Measurements from ENCODE around the gene CD46. TPM values are rescaled to one million over a fixed set of nuclear protein-coding genes. Genes with fewer than 3 reads are reported as not detected.
"Not testable (repeated sequence)": the region's sequence is repeated elsewhere in the genome, so short reads cannot be mapped to it uniquely, and the experiment has no call there.

CD46 gene
- total RNA-seq, 2 experiments from 2014 or later: 140 to 145 TPM

GRCh38 chr1:207742850-207743555 is 8.9 kb upstream of the CD46 start:
- peaks cover 2% of the 10 kb centered on the region for H3K27me3 Mint-ChIP-seq
- no peak overlapping the region for H3K27ac Mint-ChIP-seq
- DNase-seq: no peak
- no peaks in the 10 kb centered on the region for H3K36me3 Mint-ChIP-seq (ENCODE audit: low read depth)
- ChIA-PET POLR2A (no interaction called here), CTCF (no interaction called here)
- no peaks in the 10 kb centered on the region for H3K4me1 Mint-ChIP-seq
- no peaks in the 10 kb centered on the region for H3K9me3 Mint-ChIP-seq
- H3K4me3 Mint-ChIP-seq: no peak overlapping the region

- no peak for DNase-seq
- Mint-ChIP-seq H3K4me3 (no peak overlapping the region), H3K9me3 (no peaks in the 10 kb centered on the region), H3K27me3 (no peaks in the 10 kb centered on the region), H3K27ac (no peak overlapping the region), H3K36me3 (ENCODE audit: low read depth) (no peaks in the 10 kb centered on the region), H3K4me1 (peaks cover 6% of the 10 kb centered on the region)
- ChIA-PET POLR2A (no interaction called here), CTCF (no interaction called here)
These were observed 7.8 kb upstream of the CD46 start for GRCh38 chr1:207744000-207744534.

- POLR2A ChIA-PET: no interaction called here
- Mint-ChIP-seq H3K27me3 (no peaks in the 10 kb centered on the region), H3K4me1 (peaks cover 14% of the 10 kb centered on the region), H3K4me3 (no peak overlapping the region), H3K9me3 (no peaks in the 10 kb centered on the region), H3K36me3 (ENCODE audit: low read depth) (no peaks in the 10 kb centered on the region), H3K27ac (no peak overlapping the region)
- no peak for DNase-seq
- CTCF ChIA-PET: interaction anchor here (0.6 kb wide), 1 partner anchor 52 kb away, joined by 4 read pairs; no protein-coding TSS in a partner anchor
These were observed 6.6 kb upstream of the CD46 start for GRCh38 chr1:207745285-207745684.

- Mint-ChIP-seq H3K4me1 (peaks cover 21% of the 10 kb centered on the region), H3K4me3 (no peak overlapping the region), H3K36me3 (ENCODE audit: low read depth) (no peaks in the 10 kb centered on the region), H3K27me3 (no peaks in the 10 kb centered on the region), H3K27ac (no peak overlapping the region), H3K9me3 (no peaks in the 10 kb centered on the region)
- CTCF ChIA-PET: interaction anchor here (1.3 kb wide), 1 partner anchor 18 kb away, joined by 3 read pairs; no protein-coding TSS in a partner anchor
- no peak for DNase-seq
- POLR2A ChIA-PET: no interaction called here
These were observed 5.8 kb upstream of the CD46 start for GRCh38 chr1:207745839-207746767.

GRCh38 chr1:207747627-207748492 is 4.0 kb upstream of the CD46 start:
- Mint-ChIP-seq H3K4me1 (peaks cover 29% of the 10 kb centered on the region), H3K4me3 (no peak overlapping the region), H3K36me3 (ENCODE audit: low read depth) (peaks cover 4% of the 10 kb centered on the region), H3K27ac (no peak overlapping the region), H3K9me3 (no peaks in the 10 kb centered on the region), H3K27me3 (no peaks in the 10 kb centered on the region)
- no peak for DNase-seq
- ChIA-PET POLR2A (no interaction called here), CTCF (interaction anchor here (0.9 kb wide), 1 partner anchor 50 kb away, joined by 4 read pairs; no protein-coding TSS in a partner anchor)

- H3K36me3 Mint-ChIP-seq (ENCODE audit: low read depth): peaks cover 4% of the 10 kb centered on the region
- DNase-seq: no peak
- H3K9me3 Mint-ChIP-seq: no peaks in the 10 kb centered on the region
- no peak overlapping the region for H3K4me3 Mint-ChIP-seq
- peaks cover 39% of the 10 kb centered on the region for H3K4me1 Mint-ChIP-seq
- H3K27me3 Mint-ChIP-seq: no peaks in the 10 kb centered on the region
- H3K27ac Mint-ChIP-seq: no peak overlapping the region
- ChIA-PET POLR2A (no interaction called here), CTCF (no interaction called here)
These were observed 2.9 kb upstream of the CD46 start for GRCh38 chr1:207748737-207749528.

- peaks cover 56% of the 10 kb centered on the region for H3K4me1 Mint-ChIP-seq
- POLR2A ChIA-PET: interaction anchor here (1.1 to 2.3 kb wide), 3 partner anchors 12 to 698 kb away, joined by 3 to 10 read pairs (median 3); partner anchors contain the start of gene PFKFB2
- peaks cover 4% of the 10 kb centered on the region for H3K36me3 Mint-ChIP-seq (ENCODE audit: low read depth)
- CTCF ChIA-PET: no interaction called here
- DNase-seq: no peak
- no peaks in the 10 kb centered on the region for H3K9me3 Mint-ChIP-seq
- peak overlapping the region; percentile 93 for H3K27ac Mint-ChIP-seq
- H3K4me3 Mint-ChIP-seq: peak overlapping the region; percentile 100
- H3K27me3 Mint-ChIP-seq: no peaks in the 10 kb centered on the region
These were observed 1.1 kb upstream of the CD46 start for GRCh38 chr1:207750631-207751305.

GRCh38 chr1:207751463-207751789 is 428 bp upstream of the CD46 start:
- Mint-ChIP-seq H3K4me1 (peaks cover 63% of the 10 kb centered on the region), H3K36me3 (ENCODE audit: low read depth) (peaks cover 11% of the 10 kb centered on the region), H3K4me3 (peak overlapping the region; percentile 100), H3K27ac (peak overlapping the region; percentile 93)
- CTCF ChIA-PET: interaction anchor here (1.9 kb wide), 1 partner anchor 134 kb away, joined by 6 read pairs; no protein-coding TSS in a partner anchor
- POLR2A ChIA-PET: interaction anchor here (1.1 to 2.3 kb wide), 3 partner anchors 12 to 699 kb away, joined by 3 to 10 read pairs (median 3); partner anchors contain the start of gene PFKFB2
- H3K27me3 Mint-ChIP-seq, H3K9me3 Mint-ChIP-seq, DNase-seq: not testable (repeated sequence)

- peak; percentile 35 for DNase-seq
- peak overlapping the region; percentile 93 for H3K27ac Mint-ChIP-seq
These were observed 673 bp downstream of the CD46 start for GRCh38 chr1:207752456-207752998.

GRCh38 chr1:207753611-207754010 is 1.8 kb downstream of the CD46 start:
- no peak for DNase-seq
- Mint-ChIP-seq H3K9me3 (no peaks in the 10 kb centered on the region), H3K27ac (no peak overlapping the region), H3K4me1 (peaks cover 71% of the 10 kb centered on the region), H3K27me3 (no peaks in the 10 kb centered on the region), H3K4me3 (peak overlapping the region; percentile 100), H3K36me3 (ENCODE audit: low read depth) (peaks cover 27% of the 10 kb centered on the region)
- POLR2A ChIA-PET: no interaction called here
- CTCF ChIA-PET: interaction anchor here (1.3 to 4.1 kb wide), 2 partner anchors 44 to 116 kb away, joined by 5 to 13 read pairs; no protein-coding TSS in a partner anchor

More at GRCh38 chr1:207752456-207752998, 673 bp downstream of the CD46 start:
- Mint-ChIP-seq H3K9me3 (no peaks in the 10 kb centered on the region), H3K4me1 (peaks cover 69% of the 10 kb centered on the region), H3K36me3 (ENCODE audit: low read depth) (peaks cover 18% of the 10 kb centered on the region), H3K4me3 (peak overlapping the region; percentile 100), H3K27me3 (no peaks in the 10 kb centered on the region)
- ChIA-PET POLR2A (interaction anchor here (0.6 to 2.3 kb wide), 8 partner anchors 35 to 700 kb away, joined by 3 to 10 read pairs (median 3); partner anchors contain the start of gene PFKFB2), CTCF (interaction anchor here (0.6 to 4.1 kb wide), 6 partner anchors 39 to 1207 kb away, joined by 3 to 13 read pairs (median 4); no protein-coding TSS in a partner anchor)

GRCh38 chr1:207754011-207754410 is 2.2 kb downstream of the CD46 start:
- peaks cover 67% of the 10 kb centered on the region for H3K4me1 Mint-ChIP-seq
- peak overlapping the region; percentile 100 for H3K4me3 Mint-ChIP-seq
- H3K27ac Mint-ChIP-seq: no peak overlapping the region
- ChIA-PET POLR2A (no interaction called here), CTCF (interaction anchor here (1.3 to 4.1 kb wide), 2 partner anchors 43 to 115 kb away, joined by 5 to 13 read pairs; no protein-coding TSS in a partner anchor)
- no peak for DNase-seq
- no peaks in the 10 kb centered on the region for H3K9me3 Mint-ChIP-seq
- peaks cover 27% of the 10 kb centered on the region for H3K36me3 Mint-ChIP-seq (ENCODE audit: low read depth)
- H3K27me3 Mint-ChIP-seq: no peaks in the 10 kb centered on the region
